HEK293 (cell line): ENCODE measurements around the gene DMPK.

ENCODE experiments used
- CTCF ChIA-PET: fragments of 350-600 bp; formaldehyde crosslinking; extraction: SDS; loops from one replicate; lab custom pipeline; 2021; ENCODE audit warnings: antibody characterized with exemption; lab: Yijun Ruan, JAX
- POLR2A ChIA-PET: fragments of 300-600 bp; formaldehyde crosslinking; extraction: SDS; loops from one replicate; lab custom pipeline; 2020; ENCODE audit warnings: antibody characterized with exemption, inconsistent platforms; lab: Yijun Ruan, JAX
- H3K27ac ChIP-seq: fragments of 200-500 bp; sonication (Bioruptor generic); 2 replicates; pipeline ENCODE4 v1.5.1; 2014; ENCODE audit warnings: low read depth, low read length, control low read depth, inconsistent platforms; ENCODE audit errors: extremely low read depth
- H3K36me3 ChIP-seq, 2 experiments: fragments of 200-500 bp in 1 of 2; sonication (Bioruptor generic) in 1 of 2; 1 replicate in 1 of 2; 2 replicates in 1 of 2; pipeline ENCODE4 v1.5.1; 2014 to 2017; ENCODE audit warnings: inconsistent platforms in 2 of 2, low read length in 2 of 2; ENCODE audit not compliant: control insufficient read depth in 2 of 2, insufficient read depth in 1 of 2
- H3K4me1 ChIP-seq: fragments of 200-500 bp; sonication (Bioruptor generic); 2 replicates; pipeline ENCODE4 v1.5.1; 2014; ENCODE audit warnings: mild to moderate bottlenecking, low read length, inconsistent platforms; ENCODE audit not compliant: control insufficient read depth, insufficient read depth
- H3K4me3 ChIP-seq: 2 replicates; pipeline ENCODE4 v1.5.1; 2011; ENCODE audit warnings: low read depth, mild to moderate bottlenecking, control low read depth, low read length, moderate library complexity
- H3K9me3 ChIP-seq: fragments of 200-500 bp; sonication (Bioruptor generic); 2 replicates; pipeline ENCODE4 v1.5.1; 2014; ENCODE audit warnings: low read depth, low read length, inconsistent platforms; ENCODE audit not compliant: control insufficient read depth, insufficient read depth
- HOXC10 ChIP-seq: sonication (generic); formaldehyde crosslinking; IDR thresholded peaks from 2 replicates; pipeline ENCODE4 v1.8.1; 2023; ENCODE audit warnings: mild to moderate bottlenecking, missing genetic modification reagents
- SCRT1 ChIP-seq: fragments of 450-650 bp; formaldehyde crosslinking; IDR thresholded peaks from 2 replicates; pipeline ENCODE4 v1.5.1; 2016; ENCODE audit warnings: missing biosample characterization, missing genetic modification characterization, borderline replicate concordance
- SP3 ChIP-seq: fragments of 450-650 bp; formaldehyde crosslinking; IDR thresholded peaks from 2 replicates; pipeline ENCODE4 v1.5.1; 2016; ENCODE audit warnings: missing biosample characterization, missing genetic modification characterization
- ZNF114 ChIP-seq: fragments of 450-650 bp; formaldehyde crosslinking; IDR thresholded peaks from 2 replicates; pipeline ENCODE4 v1.5.0; 2017; ENCODE audit warnings: missing biosample characterization, missing genetic modification characterization
- ZNF311 ChIP-seq: fragments of 450-650 bp; formaldehyde crosslinking; IDR thresholded peaks from 2 replicates; pipeline ENCODE4 v1.5.1; 2017; ENCODE audit warnings: missing biosample characterization, missing genetic modification characterization, borderline replicate concordance
- ZNF416 ChIP-seq: fragments of 450-650 bp; formaldehyde crosslinking; IDR thresholded peaks from 2 replicates; pipeline ENCODE4 v1.5.1; 2016; ENCODE audit warnings: missing biosample characterization, missing genetic modification characterization
- ZNF600 ChIP-seq: fragments of 450-650 bp; formaldehyde crosslinking; IDR thresholded peaks from 2 replicates; pipeline ENCODE4 v1.5.1; 2016; ENCODE audit warnings: missing biosample characterization, missing genetic modification characterization
- ZNF701 ChIP-seq: fragments of 450-650 bp; formaldehyde crosslinking; IDR thresholded peaks from 2 replicates; pipeline ENCODE4 v1.5.1; 2016; ENCODE audit warnings: missing biosample characterization, missing genetic modification characterization
- ZNF776 ChIP-seq: fragments of 450-650 bp; formaldehyde crosslinking; IDR thresholded peaks from 2 replicates; pipeline ENCODE4 v1.5.0; 2017; ENCODE audit warnings: missing biosample characterization, missing genetic modification characterization, borderline replicate concordance
- ZNF785 ChIP-seq: fragments of 450-650 bp; formaldehyde crosslinking; IDR thresholded peaks from 2 replicates; pipeline ENCODE4 v1.5.1; 2016; ENCODE audit warnings: missing biosample characterization, missing genetic modification characterization
- TF ChIP-seq, protein P1 (sequence below): fragments of 450-650 bp; formaldehyde crosslinking; conservative IDR thresholded peaks from 2 replicates; pipeline ENCODE4 v1.5.1; 2016; ENCODE audit warnings: low read depth, missing biosample characterization, missing genetic modification characterization
- TF ChIP-seq, protein P2 (sequence below): fragments of 450-650 bp; formaldehyde crosslinking; IDR thresholded peaks from 2 replicates; pipeline ENCODE4 v1.5.1; 2016; ENCODE audit warnings: missing biosample characterization, missing genetic modification characterization
- TF ChIP-seq, protein P3 (sequence below): fragments of 450-650 bp; formaldehyde crosslinking; IDR thresholded peaks from 2 replicates; pipeline ENCODE4 v1.5.1; 2016; ENCODE audit warnings: missing biosample characterization, missing genetic modification characterization
- TF ChIP-seq, protein P4 (sequence below): fragments of 450-650 bp; formaldehyde crosslinking; IDR thresholded peaks from 2 replicates; pipeline ENCODE4 v1.5.1; 2016; ENCODE audit warnings: missing biosample characterization, missing genetic modification characterization
- TF ChIP-seq, protein P5 (sequence below): fragments of 450-650 bp; formaldehyde crosslinking; IDR thresholded peaks from 2 replicates; pipeline ENCODE4 v1.5.1; 2016; ENCODE audit warnings: missing biosample characterization, missing genetic modification characterization
- TF ChIP-seq, protein P6 (sequence below): fragments of 450-650 bp; formaldehyde crosslinking; IDR thresholded peaks from 2 replicates; pipeline ENCODE4 v1.5.1; 2017; ENCODE audit warnings: missing biosample characterization, missing genetic modification characterization

The DMPK gene

DNA sequence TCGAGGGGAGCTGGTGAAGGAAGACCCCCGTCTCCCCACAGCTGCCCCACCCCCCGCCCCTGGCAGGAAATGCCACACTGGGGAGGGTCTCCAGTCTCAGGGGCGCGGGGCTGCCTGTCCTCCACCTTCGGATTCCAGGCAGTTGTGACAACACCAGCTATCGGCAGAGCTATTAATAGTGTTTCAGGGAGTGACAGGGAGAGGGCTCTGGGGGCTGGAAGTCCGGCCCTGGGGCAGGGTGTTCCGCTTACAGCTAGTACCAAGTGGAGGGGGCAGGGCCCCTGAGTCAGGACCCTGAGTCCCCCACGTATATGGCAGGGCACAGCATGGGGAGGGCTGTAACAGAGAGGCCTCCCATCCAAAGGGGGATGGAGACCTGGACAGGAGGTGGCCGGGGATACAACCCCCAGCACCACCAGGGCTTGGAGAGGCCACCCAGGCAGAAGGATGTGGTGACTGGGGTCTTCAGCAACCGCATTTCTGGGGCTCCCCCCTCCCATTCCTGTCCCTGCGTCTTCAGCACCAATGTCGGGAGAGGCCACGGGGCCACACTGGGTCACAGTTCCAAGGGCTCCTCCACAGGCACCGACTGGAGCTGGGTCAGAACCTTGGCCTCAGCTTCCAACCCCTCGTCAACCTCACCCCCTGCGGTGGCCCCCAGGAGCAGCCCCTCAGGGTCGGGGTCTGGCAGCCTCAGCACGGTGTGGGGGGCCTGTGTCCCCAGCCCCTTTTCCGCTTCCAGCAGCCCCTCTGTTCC lies 17.2 kb downstream of the DMPK start:
- Histone ChIP-seq H3K27ac (no peak overlapping the region), H3K36me3 (no peaks in the 10 kb centered on the region), H3K4me1 (peaks cover 19% of the 10 kb centered on the region), H3K9me3 (no peaks in the 10 kb centered on the region), H3K4me3 (no peak overlapping the region)
- POLR2A ChIA-PET: no interaction called here
- CTCF ChIA-PET: no interaction called here
- TF ChIP-seq ZNF701 (tag by site-specific recombination) (no peak), SP3 (tag by site-specific recombination) (no peak), ZNF416 (no peak), ZNF776 (tag by site-specific recombination) (no peak), HOXC10 (CRISPR knock-in tag) (no peak), ZNF114 (tag by site-specific recombination) (no peak)
- TF ChIP-seq, protein P1, sequence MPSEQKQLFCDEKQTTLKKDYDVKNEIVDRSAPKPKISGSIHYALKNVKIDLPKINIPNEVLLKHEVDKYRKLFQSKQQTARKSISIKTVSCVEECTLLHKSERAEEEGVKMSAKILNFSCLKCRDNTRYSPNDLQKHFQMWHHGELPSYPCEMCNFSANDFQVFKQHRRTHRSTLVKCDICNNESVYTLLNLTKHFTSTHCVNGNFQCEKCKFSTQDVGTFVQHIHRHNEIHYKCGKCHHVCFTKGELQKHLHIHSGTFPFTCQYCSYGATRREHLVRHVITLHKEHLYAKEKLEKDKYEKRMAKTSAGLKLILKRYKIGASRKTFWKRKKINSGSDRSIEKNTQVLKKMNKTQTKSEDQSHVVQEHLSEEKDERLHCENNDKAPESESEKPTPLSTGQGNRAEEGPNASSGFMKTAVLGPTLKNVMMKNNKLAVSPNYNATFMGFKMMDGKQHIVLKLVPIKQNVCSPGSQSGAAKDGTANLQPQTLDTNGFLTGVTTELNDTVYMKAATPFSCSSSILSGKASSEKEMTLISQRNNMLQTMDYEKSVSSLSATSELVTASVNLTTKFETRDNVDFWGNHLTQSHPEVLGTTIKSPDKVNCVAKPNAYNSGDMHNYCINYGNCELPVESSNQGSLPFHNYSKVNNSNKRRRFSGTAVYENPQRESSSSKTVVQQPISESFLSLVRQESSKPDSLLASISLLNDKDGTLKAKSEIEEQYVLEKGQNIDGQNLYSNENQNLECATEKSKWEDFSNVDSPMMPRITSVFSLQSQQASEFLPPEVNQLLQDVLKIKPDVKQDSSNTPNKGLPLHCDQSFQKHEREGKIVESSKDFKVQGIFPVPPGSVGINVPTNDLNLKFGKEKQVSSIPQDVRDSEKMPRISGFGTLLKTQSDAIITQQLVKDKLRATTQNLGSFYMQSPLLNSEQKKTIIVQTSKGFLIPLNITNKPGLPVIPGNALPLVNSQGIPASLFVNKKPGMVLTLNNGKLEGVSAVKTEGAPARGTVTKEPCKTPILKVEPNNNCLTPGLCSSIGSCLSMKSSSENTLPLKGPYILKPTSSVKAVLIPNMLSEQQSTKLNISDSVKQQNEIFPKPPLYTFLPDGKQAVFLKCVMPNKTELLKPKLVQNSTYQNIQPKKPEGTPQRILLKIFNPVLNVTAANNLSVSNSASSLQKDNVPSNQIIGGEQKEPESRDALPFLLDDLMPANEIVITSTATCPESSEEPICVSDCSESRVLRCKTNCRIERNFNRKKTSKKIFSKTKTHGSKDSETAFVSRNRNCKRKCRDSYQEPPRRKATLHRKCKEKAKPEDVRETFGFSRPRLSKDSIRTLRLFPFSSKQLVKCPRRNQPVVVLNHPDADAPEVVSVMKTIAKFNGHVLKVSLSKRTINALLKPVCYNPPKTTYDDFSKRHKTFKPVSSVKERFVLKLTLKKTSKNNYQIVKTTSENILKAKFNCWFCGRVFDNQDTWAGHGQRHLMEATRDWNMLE (tag by site-specific recombination): no peak
- TF ChIP-seq, protein P2, sequence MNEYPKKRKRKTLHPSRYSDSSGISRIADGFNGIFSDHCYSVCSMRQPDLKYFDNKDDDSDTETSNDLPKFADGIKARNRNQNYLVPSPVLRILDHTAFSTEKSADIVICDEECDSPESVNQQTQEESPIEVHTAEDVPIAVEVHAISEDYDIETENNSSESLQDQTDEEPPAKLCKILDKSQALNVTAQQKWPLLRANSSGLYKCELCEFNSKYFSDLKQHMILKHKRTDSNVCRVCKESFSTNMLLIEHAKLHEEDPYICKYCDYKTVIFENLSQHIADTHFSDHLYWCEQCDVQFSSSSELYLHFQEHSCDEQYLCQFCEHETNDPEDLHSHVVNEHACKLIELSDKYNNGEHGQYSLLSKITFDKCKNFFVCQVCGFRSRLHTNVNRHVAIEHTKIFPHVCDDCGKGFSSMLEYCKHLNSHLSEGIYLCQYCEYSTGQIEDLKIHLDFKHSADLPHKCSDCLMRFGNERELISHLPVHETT (tag by site-specific recombination): no peak
- TF ChIP-seq, protein P3, sequence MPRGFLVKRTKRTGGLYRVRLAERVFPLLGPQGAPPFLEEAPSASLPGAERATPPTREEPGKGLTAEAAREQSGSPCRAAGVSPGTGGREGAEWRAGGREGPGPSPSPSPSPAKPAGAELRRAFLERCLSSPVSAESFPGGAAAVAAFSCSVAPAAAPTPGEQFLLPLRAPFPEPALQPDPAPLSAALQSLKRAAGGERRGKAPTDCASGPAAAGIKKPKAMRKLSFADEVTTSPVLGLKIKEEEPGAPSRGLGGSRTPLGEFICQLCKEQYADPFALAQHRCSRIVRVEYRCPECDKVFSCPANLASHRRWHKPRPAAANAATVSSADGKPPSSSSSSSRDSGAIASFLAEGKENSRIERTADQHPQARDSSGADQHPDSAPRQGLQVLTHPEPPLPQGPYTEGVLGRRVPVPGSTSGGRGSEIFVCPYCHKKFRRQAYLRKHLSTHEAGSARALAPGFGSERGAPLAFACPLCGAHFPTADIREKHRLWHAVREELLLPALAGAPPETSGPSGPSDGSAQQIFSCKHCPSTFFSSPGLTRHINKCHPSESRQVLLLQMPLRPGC (tag by site-specific recombination): no peak

DNA sequence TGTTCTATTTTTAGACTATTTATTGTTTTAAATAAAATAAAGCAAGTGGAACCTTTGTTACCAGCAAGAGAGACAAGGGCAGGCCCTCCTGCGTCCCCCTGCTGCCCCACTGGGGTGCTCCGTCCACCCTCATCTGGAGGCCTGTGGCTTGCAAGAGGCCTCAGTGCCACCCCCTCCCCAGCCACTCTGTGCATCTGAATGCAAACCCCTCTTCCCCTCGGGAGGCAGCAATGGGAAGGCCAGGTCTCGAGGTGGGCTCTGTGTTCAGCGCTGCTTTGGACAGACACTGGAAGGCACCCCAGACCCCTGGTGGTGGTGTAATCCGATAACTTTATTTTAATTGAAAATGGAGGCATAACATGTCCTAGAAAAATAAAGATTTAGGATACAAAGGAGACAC lies 17.8 kb downstream of the DMPK start:
- POLR2A ChIA-PET: no interaction called here
- H3K4me1 ChIP-seq: peaks cover 19% of the 10 kb centered on the region
- H3K27ac ChIP-seq: no peak overlapping the region
- H3K4me3 ChIP-seq: no peak overlapping the region
- H3K36me3 ChIP-seq: no peaks in the 10 kb centered on the region
- TF ChIP-seq SCRT1 (tag by site-specific recombination): no peak
- CTCF ChIA-PET: no interaction called here
- H3K9me3 ChIP-seq: no peaks in the 10 kb centered on the region

DNA sequence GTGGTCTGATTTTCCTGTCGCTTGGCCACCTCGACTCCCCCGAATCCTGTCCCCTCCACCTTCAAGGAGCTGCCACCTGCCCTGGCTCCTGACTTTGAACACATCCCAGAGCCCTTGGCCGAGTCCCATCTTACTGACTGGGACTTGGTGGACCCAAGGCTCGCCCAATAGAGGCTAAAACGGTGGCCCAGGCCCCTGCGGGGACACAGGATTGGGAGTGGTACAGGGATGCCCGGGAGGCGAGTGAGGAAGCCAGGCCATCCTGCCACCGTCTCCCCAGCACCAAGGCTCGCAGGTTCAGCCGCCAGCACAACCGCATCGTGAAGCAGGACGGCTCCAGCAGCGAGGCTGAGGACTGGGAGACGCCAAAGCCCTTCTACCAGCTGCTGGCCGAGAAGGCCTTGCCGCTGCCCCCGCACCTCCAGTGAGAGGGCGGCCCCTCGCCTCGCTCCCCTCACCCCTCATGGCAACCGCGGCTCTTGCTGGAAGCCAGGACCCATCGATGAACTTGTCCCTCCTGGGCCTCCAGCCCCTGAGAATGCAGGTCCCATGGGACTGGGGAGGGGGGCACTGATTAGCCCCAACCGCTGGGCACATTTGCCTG lies 18.5 kb downstream of the DMPK start:
- POLR2A ChIA-PET: interaction anchor here (1.4 kb wide), 1 partner anchor 47 kb away, joined by 3 read pairs; no protein-coding TSS in a partner anchor
- CTCF ChIA-PET: interaction anchor here (1.0 to 1.7 kb wide), 2 partner anchors 71 to 87 kb away, joined by 3 to 5 read pairs; partner anchors contain the start of gene QPCTL
- no peaks in the 10 kb centered on the region for H3K36me3 ChIP-seq
- H3K4me3 ChIP-seq: no peak overlapping the region
- peaks cover 19% of the 10 kb centered on the region for H3K4me1 ChIP-seq
- no peaks in the 10 kb centered on the region for H3K9me3 ChIP-seq
- no peak overlapping the region for H3K27ac ChIP-seq
- 0 out of 2 replicates have a peak, but pooled peaks have one; percentile 28 for TF ChIP-seq ZNF600
- TF ChIP-seq, protein P4, sequence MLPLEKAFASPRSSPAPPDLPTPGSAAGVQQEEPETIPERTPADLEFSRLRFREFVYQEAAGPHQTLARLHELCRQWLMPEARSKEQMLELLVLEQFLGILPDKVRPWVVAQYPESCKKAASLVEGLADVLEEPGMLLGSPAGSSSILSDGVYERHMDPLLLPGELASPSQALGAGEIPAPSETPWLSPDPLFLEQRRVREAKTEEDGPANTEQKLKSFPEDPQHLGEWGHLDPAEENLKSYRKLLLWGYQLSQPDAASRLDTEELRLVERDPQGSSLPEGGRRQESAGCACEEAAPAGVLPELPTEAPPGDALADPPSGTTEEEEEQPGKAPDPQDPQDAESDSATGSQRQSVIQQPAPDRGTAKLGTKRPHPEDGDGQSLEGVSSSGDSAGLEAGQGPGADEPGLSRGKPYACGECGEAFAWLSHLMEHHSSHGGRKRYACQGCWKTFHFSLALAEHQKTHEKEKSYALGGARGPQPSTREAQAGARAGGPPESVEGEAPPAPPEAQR (tag by site-specific recombination): no peak
- TF ChIP-seq, protein P5, sequence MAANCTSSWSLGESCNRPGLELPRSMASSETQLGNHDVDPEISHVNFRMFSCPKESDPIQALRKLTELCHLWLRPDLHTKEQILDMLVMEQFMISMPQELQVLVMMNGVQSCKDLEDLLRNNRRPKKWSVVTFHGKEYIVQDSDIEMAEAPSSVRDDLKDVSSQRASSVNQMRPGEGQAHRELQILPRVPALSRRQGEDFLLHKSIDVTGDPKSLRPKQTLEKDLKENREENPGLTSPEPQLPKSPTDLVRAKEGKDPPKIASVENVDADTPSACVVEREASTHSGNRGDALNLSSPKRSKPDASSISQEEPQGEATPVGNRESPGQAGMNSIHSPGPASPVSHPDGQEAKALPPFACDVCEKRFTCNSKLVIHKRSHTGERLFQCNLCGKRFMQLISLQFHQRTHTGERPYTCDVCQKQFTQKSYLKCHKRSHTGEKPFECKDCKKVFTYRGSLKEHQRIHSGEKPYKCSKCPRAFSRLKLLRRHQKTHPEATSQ (tag by site-specific recombination): no peak
- no peak for TF ChIP-seq ZNF785 (tag by site-specific recombination)
- TF ChIP-seq, protein P6, sequence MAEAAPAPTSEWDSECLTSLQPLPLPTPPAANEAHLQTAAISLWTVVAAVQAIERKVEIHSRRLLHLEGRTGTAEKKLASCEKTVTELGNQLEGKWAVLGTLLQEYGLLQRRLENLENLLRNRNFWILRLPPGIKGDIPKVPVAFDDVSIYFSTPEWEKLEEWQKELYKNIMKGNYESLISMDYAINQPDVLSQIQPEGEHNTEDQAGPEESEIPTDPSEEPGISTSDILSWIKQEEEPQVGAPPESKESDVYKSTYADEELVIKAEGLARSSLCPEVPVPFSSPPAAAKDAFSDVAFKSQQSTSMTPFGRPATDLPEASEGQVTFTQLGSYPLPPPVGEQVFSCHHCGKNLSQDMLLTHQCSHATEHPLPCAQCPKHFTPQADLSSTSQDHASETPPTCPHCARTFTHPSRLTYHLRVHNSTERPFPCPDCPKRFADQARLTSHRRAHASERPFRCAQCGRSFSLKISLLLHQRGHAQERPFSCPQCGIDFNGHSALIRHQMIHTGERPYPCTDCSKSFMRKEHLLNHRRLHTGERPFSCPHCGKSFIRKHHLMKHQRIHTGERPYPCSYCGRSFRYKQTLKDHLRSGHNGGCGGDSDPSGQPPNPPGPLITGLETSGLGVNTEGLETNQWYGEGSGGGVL (tag by site-specific recombination): no peak
- TF ChIP-seq ZNF311 (tag by site-specific recombination): no peak
